SKM-1 (cell line): ENCODE results near the gene C9orf85.
"Not testable (repeated sequence)": the region's sequence is repeated elsewhere in the genome, so short reads cannot be mapped to it uniquely, and the experiment has no call there.

ENCODE experiments used
- DNase-seq: peaks from one replicate; lab custom pipeline; 2025; ENCODE audit not compliant: unreplicated experiment; lab: John Stamatoyannopoulos, UW

Gene C9orf85

GRCh38 chr9:71911061-71911907 lies at the start of gene C9orf85, which contains the start of gene ABHD17B:
TSS of gene C9orf85 (plus strand) at chr9:71911639. CDS start at chr9:71911735, 96 bp downstream.
TSS of gene ABHD17B (minus strand) at chr9:71911193. CDS start at chr9:71875080, 36,113 bp downstream.
- peak; percentile 58 for DNase-seq

GRCh38 chr9:71863631-71864030 lies 47.8 kb upstream of the C9orf85 start:
- no peak for DNase-seq

GRCh38 chr9:71875345-71875744 lies 36.1 kb upstream of the C9orf85 start:
- no peak for DNase-seq

- no peak for DNase-seq
Measured at GRCh38 chr9:71876106-71876505, 35.3 kb upstream of the C9orf85 start.

GRCh38 chr9:71876829-71877228 lies 34.6 kb upstream of the C9orf85 start:
- DNase-seq, result no peak

- DNase-seq, result no peak
Measured at GRCh38 chr9:71878327-71879274, 32.8 kb upstream of the C9orf85 start.

GRCh38 chr9:71879644-71880174 lies 31.7 kb upstream of the C9orf85 start:
- DNase-seq, result no peak

- no peak for DNase-seq
Measured at GRCh38 chr9:71884005-71884404, 27.4 kb upstream of the C9orf85 start.

GRCh38 chr9:71885467-71885866 lies 26.0 kb upstream of the C9orf85 start:
- DNase-seq, result no peak

GRCh38 chr9:71886015-71886414 lies 25.4 kb upstream of the C9orf85 start:
- DNase-seq, result no peak

- no peak for DNase-seq
Measured at GRCh38 chr9:71886541-71886940, 24.9 kb upstream of the C9orf85 start.

GRCh38 chr9:71887362-71887761 lies 24.1 kb upstream of the C9orf85 start:
- DNase-seq, result no peak

GRCh38 chr9:71890042-71890679 lies 21.3 kb upstream of the C9orf85 start:
- no peak for DNase-seq

- DNase-seq, result no peak
Measured at GRCh38 chr9:71891557-71892189, 19.8 kb upstream of the C9orf85 start.

- DNase-seq, result no peak
Measured at GRCh38 chr9:71895117-71895516, 16.3 kb upstream of the C9orf85 start.

GRCh38 chr9:71895955-71896354 lies 15.5 kb upstream of the C9orf85 start:
- no peak for DNase-seq

GRCh38 chr9:71896761-71897160 lies 14.7 kb upstream of the C9orf85 start:
- DNase-seq, result no peak

- no peak for DNase-seq
Measured at GRCh38 chr9:71897577-71897976, 13.9 kb upstream of the C9orf85 start.

GRCh38 chr9:71898756-71899155 lies 12.7 kb upstream of the C9orf85 start:
- DNase-seq, result not testable (repeated sequence)
